DMS53 treated with DMSO at 0.1 percent for 48 hours (cell line): Measurements from ENCODE around the gene KLHL13.
"Not testable (repeated sequence)": the region's sequence is repeated elsewhere in the genome, so short reads cannot be mapped to it uniquely, and the experiment has no call there.

Experiments
- DNase-seq: peaks from one replicate; lab custom pipeline; 2025; ENCODE audit not compliant: unreplicated experiment; lab: John Stamatoyannopoulos, UW

Gene KLHL13

GRCh38 chrX:118116713-118117550, at the start of gene KLHL13:
Gene KLHL13, minus strand, starts transcription at chrX:118116810. Its CDS starts 88,337 bp downstream, at chrX:118028473.
- DNase-seq, result peak; percentile 13

GRCh38 chrX:118164138-118164537, 47.5 kb upstream of the KLHL13 start:
- DNase-seq, result no peak

DNA sequence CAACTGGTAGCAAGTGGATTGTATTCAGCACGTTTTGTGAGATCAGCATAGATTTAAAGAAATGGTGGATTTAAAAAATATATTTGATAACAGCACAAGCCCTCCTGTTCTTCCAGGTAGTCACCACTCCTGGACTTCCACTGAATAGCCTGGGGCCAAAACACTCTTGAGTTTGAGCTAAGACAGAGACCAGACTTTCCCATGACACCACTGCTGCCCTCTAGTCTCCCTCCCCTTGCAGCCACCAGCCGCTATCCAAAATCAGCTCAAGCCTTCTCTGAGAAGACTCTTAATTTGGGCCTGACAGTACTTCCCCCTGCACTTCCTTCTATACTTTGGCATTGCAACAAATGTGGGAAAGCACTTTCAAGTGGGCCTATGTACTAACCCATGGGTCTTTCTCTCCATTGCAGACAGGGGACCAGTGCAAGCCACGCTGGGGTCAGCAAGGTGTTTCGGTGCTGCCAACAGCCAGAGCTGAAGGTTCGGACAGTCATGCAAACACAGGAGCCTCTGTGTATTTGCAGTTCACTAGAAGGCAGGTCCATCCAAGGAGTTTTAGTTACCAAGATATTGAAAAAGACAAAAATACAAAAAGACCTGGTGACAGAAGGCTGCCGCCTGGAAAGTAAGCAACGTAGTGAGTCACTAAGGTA, 40.5 kb upstream of the KLHL13 start:
- DNase-seq, result no peak

- no peak for DNase-seq
Observed at GRCh38 chrX:118156254-118156952, 39.8 kb upstream of the KLHL13 start.

DNA sequence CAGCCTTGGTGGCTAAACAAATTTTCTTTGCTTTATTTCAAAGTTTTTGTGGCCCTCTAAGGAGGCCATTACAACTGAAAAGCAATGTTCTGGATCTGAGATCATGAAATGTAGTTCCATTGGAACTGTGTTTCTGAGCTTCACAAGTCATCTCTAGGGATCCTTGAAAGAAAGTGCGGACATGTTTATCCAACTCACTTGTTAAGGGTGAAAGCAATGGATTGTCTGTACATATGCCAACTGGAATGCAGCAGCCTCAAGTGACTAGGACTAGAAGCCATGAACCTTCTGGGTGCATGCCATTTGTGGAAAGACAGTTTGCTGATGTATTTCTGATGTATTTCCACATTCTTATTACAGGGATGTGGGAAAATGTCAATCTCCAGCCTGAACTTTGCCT, 36.7 kb upstream of the KLHL13 start:
- DNase-seq, result no peak

DNA sequence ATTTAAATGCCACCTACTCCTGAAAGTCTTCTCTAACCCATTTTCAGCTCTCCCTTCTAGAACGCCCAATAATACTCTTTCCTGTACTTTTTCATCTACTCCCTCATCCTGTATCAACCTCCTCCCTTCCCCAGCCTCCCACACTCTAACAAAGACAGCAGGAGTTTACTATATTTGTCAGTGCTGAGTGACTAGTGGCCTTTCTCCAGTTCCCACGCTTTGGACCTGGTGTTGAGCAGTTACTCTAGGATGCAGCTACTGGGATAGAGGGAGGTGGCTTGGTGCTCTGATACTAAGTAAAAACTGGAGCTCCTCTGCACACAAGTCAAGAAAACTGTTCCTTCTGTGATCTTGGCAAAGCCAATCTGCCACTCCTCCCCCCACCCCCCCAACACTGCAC, 36.1 kb upstream of the KLHL13 start:
- DNase-seq, result no peak

- DNase-seq, result no peak
Observed at GRCh38 chrX:118148737-118149136, 32.1 kb upstream of the KLHL13 start.

DNA sequence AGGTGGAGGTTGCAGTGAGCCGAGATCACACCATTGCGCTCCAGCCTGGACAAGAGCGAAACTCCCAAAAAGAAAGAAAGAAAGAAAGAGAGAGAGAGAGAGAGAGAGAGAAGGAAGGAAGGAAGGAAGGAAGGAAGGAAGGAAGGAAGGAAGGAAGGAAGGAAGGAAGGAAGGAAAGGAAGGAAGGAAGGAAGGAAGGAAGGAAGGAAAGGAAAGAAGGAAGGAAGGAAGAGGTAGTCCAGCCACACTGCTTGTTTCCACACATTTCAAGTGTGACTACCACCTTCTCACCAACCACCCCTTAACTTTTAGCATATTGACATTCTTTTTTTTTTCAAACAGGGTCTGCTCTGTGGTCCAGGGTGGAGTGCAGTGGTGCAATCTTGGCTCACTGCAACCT, 31.2 kb upstream of the KLHL13 start:
- DNase-seq, result not testable (repeated sequence)

DNA sequence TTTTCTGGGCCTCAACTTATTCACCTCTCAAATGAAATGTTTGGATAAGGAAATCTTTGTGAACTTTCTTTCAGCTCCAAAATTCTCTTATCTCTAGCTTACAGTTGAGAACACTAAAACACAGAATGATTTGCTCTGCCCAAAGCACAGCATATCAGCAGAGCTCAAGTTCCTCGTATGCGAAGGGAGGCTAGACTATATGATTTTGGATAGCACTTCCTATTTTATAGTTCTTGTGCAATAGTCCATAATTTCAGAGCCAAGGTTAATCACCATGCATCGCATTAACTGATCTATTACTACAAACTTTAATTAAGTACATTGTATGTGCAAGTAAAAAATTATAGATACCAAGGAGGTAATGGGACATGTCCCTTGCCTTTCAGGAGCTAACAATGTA, 27.0 kb upstream of the KLHL13 start:
- no peak for DNase-seq

DNA sequence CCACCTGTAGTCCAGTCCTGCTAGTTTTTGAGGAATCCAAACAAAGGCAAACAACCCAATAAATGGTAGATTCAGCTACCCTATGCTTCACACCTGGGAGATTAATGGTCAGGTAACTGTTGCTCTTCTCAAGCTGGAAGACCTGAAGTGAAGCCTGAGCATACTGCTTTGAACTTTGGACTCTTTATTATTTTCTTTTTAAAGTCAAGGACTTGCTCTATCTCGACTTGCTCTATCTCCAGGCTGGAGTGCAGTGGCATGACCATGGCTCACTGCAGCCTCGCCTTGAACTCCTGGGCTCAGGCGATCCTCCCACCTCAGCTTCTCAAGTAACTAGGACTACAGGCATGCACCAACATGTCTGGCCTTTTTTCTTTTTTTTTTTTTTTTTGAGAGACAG, 14.7 kb upstream of the KLHL13 start:
- no peak for DNase-seq

GRCh38 chrX:118129681-118130080, 13.1 kb upstream of the KLHL13 start:
- DNase-seq, result no peak

GRCh38 chrX:118128724-118129123, 12.1 kb upstream of the KLHL13 start:
- DNase-seq, result no peak

GRCh38 chrX:118126286-118126685, 9.7 kb upstream of the KLHL13 start:
- no peak for DNase-seq

DNA sequence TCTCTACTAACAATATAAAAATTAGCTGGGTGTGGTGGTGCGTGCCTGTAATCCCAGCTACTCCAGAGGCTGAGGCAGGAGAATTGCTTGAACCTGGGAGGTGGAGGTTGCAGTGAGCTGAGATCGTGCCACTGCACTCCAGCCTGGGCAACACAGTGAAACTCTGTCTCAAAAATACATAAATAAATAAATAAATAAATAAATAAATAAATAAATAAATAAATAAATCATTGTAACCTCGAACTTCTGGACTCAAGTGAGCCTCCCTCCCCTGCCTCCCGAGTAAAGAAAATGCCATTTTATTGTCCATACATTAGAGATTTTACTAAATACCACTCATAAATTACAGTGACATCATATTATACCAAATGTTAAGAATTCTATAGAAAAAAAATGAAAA, 7.6 kb upstream of the KLHL13 start:
- DNase-seq, result not testable (repeated sequence)

DNA sequence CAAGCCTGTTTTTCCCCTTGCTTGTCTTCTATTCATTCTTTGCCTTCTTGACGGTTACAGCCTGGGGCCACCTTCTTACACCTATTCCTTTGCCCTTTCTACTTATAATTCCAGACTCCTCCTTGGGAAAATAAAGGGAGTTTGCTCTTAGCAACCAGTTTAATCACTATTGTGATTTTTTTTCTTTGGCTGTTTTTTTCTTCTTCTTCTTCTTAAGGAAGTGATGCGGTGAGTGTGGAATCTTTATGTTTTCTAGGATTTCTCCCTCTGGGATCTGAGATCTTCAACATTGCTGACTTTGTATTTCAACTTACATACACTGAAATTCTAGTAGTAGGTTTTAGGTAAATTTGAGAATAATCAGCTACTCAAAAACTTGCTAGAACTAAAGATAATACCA, 1.1 kb upstream of the KLHL13 start:
- no peak for DNase-seq

- no peak for DNase-seq
Observed at GRCh38 chrX:118115953-118116712, 477 bp downstream of the KLHL13 start.

GRCh38 chrX:118114971-118115370, 1.6 kb downstream of the KLHL13 start:
- no peak for DNase-seq

DNA sequence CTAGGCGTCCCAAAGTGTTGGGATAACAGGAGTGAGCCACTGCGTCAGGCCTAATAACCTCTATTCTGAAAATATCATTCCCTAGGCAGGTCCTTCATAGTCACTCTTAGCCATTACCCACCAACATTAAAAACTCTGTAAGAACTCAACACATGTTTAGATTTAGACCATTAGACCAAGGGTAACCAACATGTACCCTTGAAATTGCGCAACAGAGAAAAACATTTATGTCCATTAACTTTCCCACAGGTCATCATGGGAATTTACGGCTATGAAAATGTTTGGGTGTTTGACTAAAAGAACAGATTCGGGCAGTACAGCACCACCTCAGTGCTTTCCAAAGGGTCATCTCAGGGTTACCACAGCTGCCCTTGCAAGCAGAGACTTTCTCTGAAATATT, 7.5 kb downstream of the KLHL13 start:
- DNase-seq, result no peak

GRCh38 chrX:118108304-118108703, 8.3 kb downstream of the KLHL13 start:
- DNase-seq, result no peak

DNA sequence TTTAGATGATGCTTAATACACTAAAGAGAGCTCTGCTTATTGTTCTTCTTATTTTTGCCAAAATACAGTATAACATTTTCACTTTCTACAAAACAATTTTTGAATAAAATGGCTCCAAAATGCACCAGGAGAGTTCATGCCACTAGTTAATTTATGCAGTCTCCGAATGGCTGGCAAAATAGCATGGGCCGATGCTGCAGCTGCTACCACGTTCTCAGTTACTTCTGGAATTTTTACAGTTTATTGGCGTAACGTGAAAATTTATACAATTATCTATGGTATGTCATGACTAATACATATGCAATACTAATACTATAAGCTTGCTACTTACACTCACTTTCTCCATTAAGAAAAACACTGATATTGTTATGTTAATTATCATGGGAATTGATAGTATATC, 16.5 kb downstream of the KLHL13 start:
- DNase-seq, result no peak

DNA sequence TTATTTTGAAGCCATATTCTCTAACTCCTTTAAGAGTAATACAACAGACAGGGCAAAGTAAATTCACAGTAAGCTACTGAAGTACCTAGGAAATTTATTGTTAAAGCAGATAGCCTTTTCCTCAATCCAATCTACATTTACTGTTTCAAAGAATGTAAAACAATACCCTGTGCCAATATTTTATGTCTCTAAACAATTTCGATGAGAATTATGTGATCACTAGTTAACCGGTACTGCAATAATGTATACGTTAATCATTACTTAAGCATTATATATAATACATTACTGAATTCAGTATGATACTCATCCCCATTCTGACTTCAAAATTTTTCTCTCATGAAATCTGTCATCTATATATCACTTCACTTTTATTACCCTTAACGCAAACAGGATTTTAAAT, 28.5 kb downstream of the KLHL13 start:
- no peak for DNase-seq
